ENCODE data around the gene ZKSCAN3. TPM values are rescaled to one million over a fixed set of nuclear protein-coding genes. Genes with fewer than 3 reads are reported as not detected.

Gene ZKSCAN3
- total RNA-seq, 4 donors from 2014 or later: 3.1 to 6.0 (median 4.5) TPM

DNA sequence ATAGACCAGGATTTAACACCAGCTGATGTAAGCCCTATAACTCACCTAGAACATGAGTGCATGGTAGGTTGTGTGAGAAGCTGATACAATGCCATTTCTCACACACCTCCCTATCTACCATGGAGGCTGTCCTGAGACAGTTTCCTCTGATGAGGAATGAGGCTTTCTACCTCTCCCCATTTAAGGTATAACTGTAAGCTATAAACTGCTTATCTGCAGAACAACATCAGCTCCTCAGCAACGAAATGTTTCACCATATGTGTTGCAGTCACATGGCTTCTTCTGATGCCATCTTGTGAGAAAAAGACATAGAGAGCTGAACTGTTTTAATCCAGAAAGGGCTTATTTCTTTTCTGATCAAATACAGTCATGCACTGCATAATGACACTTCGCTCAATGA is 20.7 kb downstream of the ZKSCAN3 start:
- Histone ChIP-seq H3K27me3 (no peaks in the 10 kb centered on the region), H3K27ac (no peak overlapping the region), H3K4me1 (no peaks in the 10 kb centered on the region), H3K9me3 (no peaks in the 10 kb centered on the region), H3K36me3 (peaks cover 24% of the 10 kb centered on the region), H3K4me3 (no peak overlapping the region)
- WGBS: 68% methylated on average over 2 of the region's 2 CpGs
- no peak for DNase-seq (ENCODE audit: low spot score in 2 of 2)
- TF ChIP-seq POLR2AphosphoS5 (IDR thresholded peaks at IDR 0.05) (no peak), POLR2A (IDR thresholded peaks at IDR 0.05) (no peak), EP300 (IDR thresholded peaks at IDR 0.05) (no peak)
- TF ChIP-seq, protein P1, sequence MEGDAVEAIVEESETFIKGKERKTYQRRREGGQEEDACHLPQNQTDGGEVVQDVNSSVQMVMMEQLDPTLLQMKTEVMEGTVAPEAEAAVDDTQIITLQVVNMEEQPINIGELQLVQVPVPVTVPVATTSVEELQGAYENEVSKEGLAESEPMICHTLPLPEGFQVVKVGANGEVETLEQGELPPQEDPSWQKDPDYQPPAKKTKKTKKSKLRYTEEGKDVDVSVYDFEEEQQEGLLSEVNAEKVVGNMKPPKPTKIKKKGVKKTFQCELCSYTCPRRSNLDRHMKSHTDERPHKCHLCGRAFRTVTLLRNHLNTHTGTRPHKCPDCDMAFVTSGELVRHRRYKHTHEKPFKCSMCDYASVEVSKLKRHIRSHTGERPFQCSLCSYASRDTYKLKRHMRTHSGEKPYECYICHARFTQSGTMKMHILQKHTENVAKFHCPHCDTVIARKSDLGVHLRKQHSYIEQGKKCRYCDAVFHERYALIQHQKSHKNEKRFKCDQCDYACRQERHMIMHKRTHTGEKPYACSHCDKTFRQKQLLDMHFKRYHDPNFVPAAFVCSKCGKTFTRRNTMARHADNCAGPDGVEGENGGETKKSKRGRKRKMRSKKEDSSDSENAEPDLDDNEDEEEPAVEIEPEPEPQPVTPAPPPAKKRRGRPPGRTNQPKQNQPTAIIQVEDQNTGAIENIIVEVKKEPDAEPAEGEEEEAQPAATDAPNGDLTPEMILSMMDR (IDR thresholded peaks at IDR 0.05): no peak

DNA sequence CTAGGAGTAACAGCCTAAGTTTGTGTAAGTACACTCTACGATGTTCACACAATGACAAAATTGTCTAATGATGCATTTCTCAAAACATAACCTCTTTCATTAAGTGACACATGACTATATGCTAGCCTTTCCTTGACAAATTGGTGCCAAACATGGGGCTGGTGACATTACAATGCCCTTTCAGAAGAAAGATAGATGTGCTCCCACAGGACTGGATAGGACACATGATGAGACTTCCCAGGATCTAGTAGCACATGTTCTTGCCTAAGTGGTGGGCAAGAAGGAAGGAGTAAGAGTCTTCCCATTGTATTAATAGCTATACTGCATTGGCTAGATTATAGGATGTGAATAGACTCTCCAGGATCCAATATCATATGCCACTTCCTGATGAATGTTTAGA is 21.5 kb downstream of the ZKSCAN3 start:
- no peaks in the 10 kb centered on the region for H3K4me1 ChIP-seq
- DNase-seq (ENCODE audit: low spot score in 2 of 2): no peak
- no peak overlapping the region for H3K4me3 ChIP-seq
- 91% methylated on average over 1 of the region's 1 CpG for WGBS
- no peaks in the 10 kb centered on the region for H3K9me3 ChIP-seq
- peaks cover 16% of the 10 kb centered on the region for H3K36me3 ChIP-seq
- no peak overlapping the region for H3K27ac ChIP-seq
- H3K27me3 ChIP-seq: no peaks in the 10 kb centered on the region
- TF ChIP-seq, protein P1 (IDR thresholded peaks at IDR 0.05): no peak
- no peak for TF ChIP-seq EP300 (IDR thresholded peaks at IDR 0.05)

DNA sequence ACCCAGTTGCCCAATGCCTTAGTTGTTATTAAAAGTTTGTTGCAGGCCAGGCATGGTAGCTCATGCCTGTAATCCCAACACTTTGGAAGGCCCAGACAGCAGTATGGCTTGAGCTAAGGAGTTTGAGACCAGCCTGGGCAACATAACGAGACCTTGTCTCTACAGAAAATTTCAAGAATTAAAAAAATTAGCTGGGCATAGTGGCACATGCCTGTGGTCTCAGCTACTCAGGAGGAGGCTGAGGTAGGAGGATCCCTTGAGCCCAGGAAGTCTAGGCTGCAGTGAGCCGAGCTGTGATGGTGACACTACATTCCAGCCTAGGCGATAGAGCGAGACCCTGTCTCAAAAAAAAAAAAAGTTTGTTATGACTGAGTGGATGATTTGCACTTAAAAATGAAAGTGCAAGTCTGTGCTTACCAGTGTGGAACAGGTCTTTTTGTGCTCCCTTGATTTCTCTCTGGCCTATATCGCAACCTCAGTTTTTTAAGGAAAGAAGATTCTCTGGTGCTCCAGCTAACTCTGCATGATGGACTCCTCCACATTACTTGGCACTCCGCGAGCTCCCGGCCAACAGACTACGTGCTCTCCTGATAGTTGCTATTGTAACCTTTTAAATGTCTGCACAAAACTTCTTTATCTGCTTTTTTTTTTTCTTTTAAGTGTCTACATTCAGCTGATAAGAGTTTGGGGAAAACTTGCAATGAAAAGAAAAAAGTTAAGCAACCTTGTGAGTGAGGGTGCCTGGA is 22.1 kb downstream of the ZKSCAN3 start:
- H3K4me3 ChIP-seq: no peak overlapping the region
- H3K9me3 ChIP-seq: no peaks in the 10 kb centered on the region
- no peak for DNase-seq (ENCODE audit: low spot score in 2 of 2)
- TF ChIP-seq POLR2A (IDR thresholded peaks at IDR 0.05): no peak
- no peak for TF ChIP-seq POLR2AphosphoS5 (IDR thresholded peaks at IDR 0.05)
- TF ChIP-seq EP300 (IDR thresholded peaks at IDR 0.05): no peak
- no peaks in the 10 kb centered on the region for H3K4me1 ChIP-seq
- H3K36me3 ChIP-seq: peaks cover 10% of the 10 kb centered on the region
- no peak overlapping the region for H3K27ac ChIP-seq
- no peaks in the 10 kb centered on the region for H3K27me3 ChIP-seq
- 92% methylated on average over 9 of the region's 9 CpGs for WGBS

DNA sequence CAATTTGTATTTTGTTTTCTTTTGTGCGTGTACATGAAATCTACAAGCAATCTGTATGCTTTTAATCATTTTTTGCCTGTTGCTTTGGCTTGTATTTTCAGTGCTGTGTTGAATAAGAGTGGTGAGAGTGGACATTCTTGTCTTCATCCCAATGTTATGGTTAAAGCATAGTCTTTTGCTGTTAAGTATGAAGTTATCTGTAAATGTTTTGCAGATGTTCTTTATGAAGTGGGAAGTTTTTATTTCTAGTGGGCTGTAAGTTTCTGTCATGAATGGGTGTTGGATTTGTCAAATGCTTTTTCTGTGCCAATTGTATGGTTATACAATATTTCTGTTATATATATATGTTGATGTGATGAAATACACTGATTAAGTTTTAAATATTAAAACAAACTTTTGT is 24.2 kb downstream of the ZKSCAN3 start:
- Histone ChIP-seq H3K4me1 (no peaks in the 10 kb centered on the region), H3K9me3 (peaks cover 4% of the 10 kb centered on the region), H3K27me3 (no peaks in the 10 kb centered on the region), H3K27ac (no peak overlapping the region), H3K4me3 (no peak overlapping the region), H3K36me3 (no peaks in the 10 kb centered on the region)
- DNase-seq (ENCODE audit: low spot score in 2 of 2): no peak
- TF ChIP-seq EP300 (IDR thresholded peaks at IDR 0.05): no peak
- TF ChIP-seq, protein P1 (IDR thresholded peaks at IDR 0.05): no peak
- no peak for TF ChIP-seq POLR2A (IDR thresholded peaks at IDR 0.05)
- no peak for TF ChIP-seq POLR2AphosphoS5 (IDR thresholded peaks at IDR 0.05)
- WGBS: 94% methylated on average over 1 of the region's 1 CpG

DNA sequence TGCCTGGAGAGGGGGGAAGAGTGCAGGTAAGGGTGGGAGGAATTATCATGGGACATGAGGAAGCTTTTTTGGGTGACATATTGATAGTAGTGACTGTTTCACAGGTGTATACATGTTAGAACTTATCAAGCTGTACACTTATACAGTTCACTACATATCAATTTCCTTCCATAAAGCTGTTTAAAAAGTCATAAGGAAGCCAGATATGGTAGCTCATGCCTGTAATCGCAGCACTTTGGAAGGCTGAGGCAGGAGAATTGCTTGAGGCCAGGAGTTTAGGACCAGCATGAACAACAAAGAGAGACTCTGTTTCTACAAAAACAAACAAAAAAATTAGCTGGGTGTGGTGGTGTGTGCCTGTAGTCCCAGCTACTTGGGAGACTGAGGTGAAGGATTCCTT is 28.1 kb downstream of the ZKSCAN3 start:
- WGBS: 92% methylated on average over 1 of the region's 1 CpG

More for the DNA sequence above, 28.1 kb downstream of the ZKSCAN3 start:
- DNase-seq (ENCODE audit: low spot score in 2 of 2): no peak
- H3K9me3 ChIP-seq: peaks cover 5% of the 10 kb centered on the region
- peaks cover 17% of the 10 kb centered on the region for H3K36me3 ChIP-seq
- peaks cover 4% of the 10 kb centered on the region for H3K4me1 ChIP-seq
- TF ChIP-seq POLR2A (IDR thresholded peaks at IDR 0.05) (no peak), POLR2AphosphoS5 (IDR thresholded peaks at IDR 0.05) (no peak), EP300 (IDR thresholded peaks at IDR 0.05) (no peak)
- TF ChIP-seq, protein P1 (IDR thresholded peaks at IDR 0.05): no peak
- H3K27ac ChIP-seq: no peak overlapping the region
- H3K27me3 ChIP-seq: no peaks in the 10 kb centered on the region
- H3K4me3 ChIP-seq: no peak overlapping the region

Measured in suprapubic skin (tissue), 4 donors.